GM21529 (cell line): ENCODE data around the gene MINDY4B.
A peak's percentile ranks its signal among the peaks of the same experiment; 100 is the strongest.
"Not testable (repeated sequence)": the region's sequence is repeated elsewhere in the genome, so short reads cannot be mapped to it uniquely, and the experiment has no call there.

Source experiments
- ATAC-seq: cut with Tn5 transposase; IDR thresholded peaks from one replicate; pipeline ENCODE4 v1.9.1; 2021; ENCODE audit not compliant: unreplicated experiment

MINDY4B gene

GRCh38 chr3:150899141-150899540, 6.1 kb downstream of the MINDY4B start:
- ATAC-seq: no peak

- ATAC-seq: no peak
These were observed 7.0 kb downstream of the MINDY4B start for GRCh38 chr3:150898046-150898754.

- ATAC-seq: no peak
These were observed 7.6 kb downstream of the MINDY4B start for GRCh38 chr3:150897592-150897991.

GRCh38 chr3:150890831-150891230, 14.4 kb downstream of the MINDY4B start:
- ATAC-seq: no peak

GRCh38 chr3:150890295-150890694, 14.9 kb downstream of the MINDY4B start:
- ATAC-seq: no peak

GRCh38 chr3:150889106-150889505, 16.1 kb downstream of the MINDY4B start:
- no peak for ATAC-seq

GRCh38 chr3:150887031-150887430, 18.2 kb downstream of the MINDY4B start:
- no peak for ATAC-seq

GRCh38 chr3:150885535-150885934, 19.7 kb downstream of the MINDY4B start:
- ATAC-seq: no peak

GRCh38 chr3:150878996-150879575, 26.2 kb downstream of the MINDY4B start:
- ATAC-seq: no peak

- ATAC-seq: no peak
These were observed 26.9 kb downstream of the MINDY4B start for GRCh38 chr3:150878290-150878689.

GRCh38 chr3:150877303-150877702, 27.9 kb downstream of the MINDY4B start:
- ATAC-seq: no peak

GRCh38 chr3:150876611-150877265, 28.5 kb downstream of the MINDY4B start:
- no peak for ATAC-seq

- peak; percentile 90 for ATAC-seq
These were observed 29.7 kb downstream of the MINDY4B start for GRCh38 chr3:150875548-150875947.

- ATAC-seq: no peak
These were observed 30.5 kb downstream of the MINDY4B start for GRCh38 chr3:150874666-150875219.

- no peak for ATAC-seq
These were observed 34.0 kb downstream of the MINDY4B start for GRCh38 chr3:150871192-150871591.

- no peak for ATAC-seq
These were observed 34.8 kb downstream of the MINDY4B start for GRCh38 chr3:150870406-150870805.

- ATAC-seq: no peak
These were observed 37.0 kb downstream of the MINDY4B start for GRCh38 chr3:150868282-150868681.

GRCh38 chr3:150867434-150867833, 37.8 kb downstream of the MINDY4B start:
- no peak for ATAC-seq

GRCh38 chr3:150863921-150864320, 41.3 kb downstream of the MINDY4B start:
- not testable (repeated sequence) for ATAC-seq

- no peak for ATAC-seq
These were observed 43.4 kb downstream of the MINDY4B start for GRCh38 chr3:150861851-150862250.

- not testable (repeated sequence) for ATAC-seq
These were observed 47.3 kb downstream of the MINDY4B start for GRCh38 chr3:150857936-150858335.

GRCh38 chr3:150850191-150850590, 55.0 kb downstream of the MINDY4B start:
- ATAC-seq: no peak
